HG02970 (cell line): ENCODE measurements around the gene ANTXR1.

Experiments
- ATAC-seq: cut with Tn5 transposase; IDR thresholded peaks from one replicate; pipeline ENCODE4 v1.9.1; 2021; ENCODE audit warnings: mild to moderate bottlenecking, moderate library complexity, moderate number of reproducible peaks; ENCODE audit not compliant: unreplicated experiment, low FRiP score

Gene ANTXR1

DNA sequence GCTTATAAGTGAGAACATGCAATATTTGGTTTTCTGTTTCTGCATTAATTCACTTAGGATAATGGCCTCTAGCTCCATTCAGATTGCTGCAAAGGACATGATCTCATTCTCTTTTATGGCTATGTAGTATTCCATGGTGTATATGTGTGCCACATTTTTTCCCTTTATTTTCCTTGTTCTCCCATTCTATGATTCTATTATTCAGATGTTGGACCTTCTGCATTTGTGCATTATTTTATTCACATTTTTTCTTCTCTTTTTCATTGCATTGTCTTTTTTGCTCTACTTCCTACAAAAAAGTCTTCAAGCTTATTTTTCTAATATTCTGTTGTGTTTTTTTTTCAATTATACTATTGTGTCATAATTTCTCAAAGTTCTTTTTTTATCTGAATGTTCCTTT, 11.1 kb upstream of the ANTXR1 start:
- no peak for ATAC-seq

DNA sequence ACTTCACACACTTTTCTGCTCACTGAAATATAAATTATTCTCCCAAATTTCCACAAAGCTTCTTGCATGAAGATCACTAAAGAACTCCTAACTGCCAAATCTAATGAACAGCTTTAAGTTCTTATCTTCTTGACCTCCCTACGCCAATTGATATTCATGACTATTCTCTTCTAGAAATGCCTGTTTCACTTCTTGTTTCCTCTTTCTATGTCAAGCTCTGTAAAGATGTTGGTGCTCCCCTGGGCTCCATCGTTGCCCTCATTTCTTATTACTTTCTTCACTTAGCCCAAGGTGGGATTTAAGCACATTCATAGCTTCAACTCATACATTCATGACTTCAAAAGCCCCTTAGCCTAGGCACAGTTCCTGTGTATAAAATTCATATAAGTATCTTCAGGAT, 9.2 kb upstream of the ANTXR1 start:
- ATAC-seq: no peak

DNA sequence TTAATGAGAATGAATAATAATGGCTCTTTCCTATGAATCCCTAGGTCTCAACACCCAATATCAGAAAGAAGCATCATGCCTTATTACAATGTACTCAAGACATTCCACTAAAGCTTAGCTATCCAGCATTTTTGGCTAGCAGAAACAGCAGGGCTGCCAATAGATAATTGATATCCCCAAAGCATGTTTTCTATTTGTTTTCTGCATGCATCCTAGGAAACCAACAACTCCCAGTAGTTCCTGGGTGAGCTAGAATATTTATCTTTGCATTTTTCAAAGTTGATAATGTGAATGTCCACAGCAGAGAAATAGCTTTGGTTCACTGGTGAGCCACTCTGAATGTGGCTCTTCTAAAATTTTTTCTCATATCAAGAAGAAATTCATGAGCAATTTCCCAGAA, 5.8 kb upstream of the ANTXR1 start:
- ATAC-seq: no peak

DNA sequence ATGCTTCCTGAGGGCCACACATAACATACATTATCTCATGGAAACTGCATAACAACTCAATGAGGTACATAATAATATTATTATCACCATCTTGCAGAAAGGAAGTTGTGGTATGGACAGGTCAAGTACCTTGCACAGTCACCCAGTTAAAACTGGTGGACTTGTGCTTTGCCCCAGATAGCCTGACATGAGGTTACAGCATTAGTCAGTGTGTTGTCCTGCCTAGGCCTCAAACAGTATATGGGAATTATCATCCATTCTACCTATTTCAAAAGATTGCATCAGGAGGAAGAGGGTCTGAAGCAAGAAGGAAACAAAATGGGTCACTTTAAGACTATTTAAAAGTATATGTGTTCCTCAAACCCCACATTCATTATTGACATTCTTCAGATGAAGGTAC, 5.4 kb upstream of the ANTXR1 start:
- no peak for ATAC-seq

DNA sequence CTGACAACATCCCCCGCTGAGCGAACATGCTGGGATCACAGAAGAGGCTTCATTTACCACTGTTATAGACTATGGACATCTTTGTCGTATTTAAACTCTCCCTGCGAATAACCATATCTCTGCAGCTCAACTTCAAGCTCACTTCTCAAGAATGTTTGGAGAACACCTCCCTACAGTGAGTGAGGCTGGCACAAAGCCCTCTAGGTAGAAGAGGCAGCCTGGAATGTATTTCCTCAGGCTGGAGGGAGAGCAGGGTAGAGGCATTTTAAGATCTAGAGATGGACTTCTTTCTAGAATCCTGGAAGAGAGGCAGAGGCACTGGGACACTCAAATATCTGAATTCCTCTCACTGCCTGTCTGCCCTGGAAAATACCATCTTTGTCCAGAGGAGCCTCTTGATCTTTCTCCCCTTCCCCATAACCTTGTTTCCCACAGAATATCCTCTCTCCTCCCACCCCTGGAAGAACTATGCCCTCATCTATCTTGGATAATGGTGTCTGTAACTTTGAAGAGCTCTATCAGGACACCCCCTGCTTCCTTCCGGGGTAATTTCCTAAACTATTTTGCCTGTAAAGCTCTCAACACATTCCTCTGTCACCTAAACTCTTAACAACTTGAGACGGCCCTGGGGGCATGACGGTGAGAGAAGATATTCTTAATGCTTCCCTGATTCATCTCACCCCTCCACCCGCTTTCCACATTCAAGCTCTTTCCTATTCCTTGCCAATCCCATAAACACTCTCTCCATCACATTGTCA, 2.4 kb upstream of the ANTXR1 start:
- ATAC-seq: no peak

DNA sequence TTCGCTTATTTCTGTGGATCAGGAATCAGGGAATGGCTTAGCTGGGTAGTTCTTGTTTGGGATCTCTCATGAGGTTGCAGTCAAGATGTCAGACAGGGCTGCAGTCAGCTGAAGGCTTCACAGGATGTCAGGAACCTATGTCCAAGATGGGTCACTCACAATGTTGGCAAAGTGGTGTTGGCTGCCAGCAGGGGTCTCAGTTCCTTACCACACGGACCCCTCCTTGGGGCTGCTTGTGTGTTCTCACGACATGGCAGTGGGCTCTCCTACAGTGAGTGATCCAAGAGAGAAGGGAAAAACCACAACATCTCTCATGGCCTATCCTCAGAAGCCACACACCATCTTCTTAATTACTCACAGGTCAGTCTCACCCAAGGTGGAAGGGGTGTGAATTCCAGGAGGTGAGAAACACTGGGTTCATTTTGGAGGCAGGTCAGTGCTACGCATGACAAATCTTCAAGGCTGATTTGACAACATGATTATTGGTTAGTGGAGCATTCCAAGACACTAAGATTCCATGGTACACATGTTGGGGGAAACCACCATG, 1.3 kb upstream of the ANTXR1 start:
- ATAC-seq: no peak

DNA sequence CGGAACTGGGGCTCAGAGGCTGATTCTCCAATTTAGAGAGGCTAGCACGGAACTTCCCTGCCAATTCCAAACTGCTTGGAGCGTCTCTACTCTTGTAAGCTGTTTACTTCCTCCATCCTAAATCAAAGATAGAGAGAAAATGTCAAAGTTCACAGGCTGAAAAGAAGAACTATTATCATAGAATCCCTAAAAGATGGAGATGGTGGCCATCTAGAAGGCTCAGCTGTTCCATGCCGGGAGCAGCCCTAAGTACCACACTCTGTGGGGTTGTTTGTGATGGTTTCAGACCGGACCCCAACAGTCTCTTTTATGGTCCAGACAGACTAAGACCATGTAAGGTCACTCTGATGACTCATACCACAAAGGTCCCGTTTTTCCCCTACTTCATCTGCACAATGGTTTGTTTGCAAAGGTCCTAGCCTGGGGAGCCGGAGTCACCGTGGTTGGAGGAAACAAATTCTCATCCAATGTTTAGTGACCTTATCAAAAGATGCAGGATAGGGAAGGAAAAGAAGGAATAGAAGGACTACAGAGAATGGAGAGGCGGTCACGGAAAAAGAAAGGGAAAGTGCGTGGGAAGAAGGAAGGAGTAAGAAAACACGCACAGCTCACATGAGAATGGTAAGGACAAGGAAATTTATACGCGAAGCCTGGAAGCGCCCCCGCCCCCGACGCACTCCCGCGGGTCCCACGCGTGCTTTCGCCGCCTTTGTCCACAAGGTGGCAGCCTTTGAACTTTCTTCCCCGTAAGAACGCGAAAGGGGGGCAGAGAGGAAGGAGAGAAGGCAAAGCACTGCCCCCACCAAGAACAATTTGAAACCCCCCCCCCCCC, 453 bp upstream of the ANTXR1 start:
- ATAC-seq: no peak

DNA sequence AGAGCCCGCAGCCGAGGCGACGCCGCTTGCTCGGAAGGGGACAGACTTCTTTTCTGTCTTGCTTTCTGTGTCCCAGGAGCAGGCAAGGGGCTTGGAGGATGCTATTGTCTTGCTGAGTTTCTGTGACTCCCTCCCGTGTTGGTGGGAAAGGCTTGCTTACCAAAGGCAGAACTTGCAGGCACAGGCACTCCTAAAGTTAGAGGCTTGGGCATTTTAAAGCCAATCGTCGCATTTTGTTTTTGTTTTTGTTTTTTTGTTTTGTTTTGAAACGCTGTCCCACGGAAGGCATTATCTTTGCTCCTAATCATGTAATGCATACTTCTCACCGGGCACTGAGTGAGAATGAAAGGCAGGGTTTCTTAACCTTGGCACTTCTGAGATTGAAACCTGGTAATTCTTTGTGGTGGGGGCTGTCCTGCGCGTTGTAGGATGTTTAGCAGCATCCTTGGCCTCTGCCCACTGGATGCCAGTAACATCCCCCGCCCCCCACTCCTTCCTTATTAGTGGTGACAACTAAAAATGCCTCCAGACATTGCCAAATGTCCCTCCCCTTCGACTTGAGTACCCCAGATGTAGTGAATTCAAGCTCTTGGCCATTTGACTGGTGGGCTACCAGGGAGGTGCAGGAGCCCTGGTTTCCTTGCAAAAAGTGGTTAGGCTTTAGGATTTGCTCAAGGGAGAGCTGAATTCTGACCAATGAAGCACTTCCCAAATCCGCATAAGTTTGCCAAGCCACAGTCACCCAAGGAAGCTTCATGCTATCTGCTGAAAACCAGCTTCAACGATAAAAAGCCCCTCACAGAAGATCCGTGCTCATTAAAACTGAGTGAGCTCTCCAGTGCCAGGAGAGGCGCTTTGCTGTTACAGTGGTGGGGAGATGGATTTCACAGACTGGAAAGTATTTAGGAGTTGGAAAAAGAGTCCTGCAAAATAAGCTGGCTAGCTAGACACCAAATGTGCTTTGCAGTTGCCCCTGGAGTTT, 1.2 kb downstream of the ANTXR1 start:
- ATAC-seq: no peak

DNA sequence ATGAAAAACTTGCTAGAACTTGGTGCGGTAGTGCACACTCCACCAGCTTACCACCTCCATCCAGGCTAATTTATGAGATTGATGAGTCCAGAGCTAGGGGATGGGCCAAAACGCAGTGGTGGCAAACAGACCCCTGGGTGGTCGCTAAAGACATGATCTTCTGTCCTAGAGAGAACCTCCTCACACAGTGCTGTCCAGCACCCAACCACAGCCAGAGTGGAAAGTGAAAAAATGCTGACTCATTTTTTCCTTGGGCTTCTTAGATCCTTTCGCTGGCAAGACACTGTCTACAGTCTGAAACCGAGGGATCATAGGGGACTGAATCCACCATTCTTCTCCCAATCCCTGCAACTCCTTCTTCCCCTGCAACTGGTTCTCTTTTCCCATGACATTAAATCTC, 4.1 kb downstream of the ANTXR1 start:
- ATAC-seq: no peak

DNA sequence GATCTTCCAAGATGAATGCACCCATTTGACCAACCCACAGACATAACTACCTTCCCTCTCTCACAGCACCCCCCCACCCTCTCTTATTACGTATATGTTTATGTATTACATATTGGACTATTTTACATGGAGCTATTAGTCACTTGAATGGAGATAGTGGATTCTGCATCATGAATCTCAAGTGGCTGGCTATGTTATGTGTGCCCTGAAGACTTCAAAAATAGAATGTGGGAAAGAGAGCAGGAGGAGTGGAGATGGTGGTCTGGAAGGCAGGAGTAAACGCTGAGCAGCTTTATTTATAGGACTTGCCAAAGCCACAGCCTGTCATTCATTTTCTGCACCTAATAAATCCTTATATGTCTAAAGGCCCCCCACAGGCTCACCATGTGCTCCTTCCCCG, 4.9 kb downstream of the ANTXR1 start:
- no peak for ATAC-seq

DNA sequence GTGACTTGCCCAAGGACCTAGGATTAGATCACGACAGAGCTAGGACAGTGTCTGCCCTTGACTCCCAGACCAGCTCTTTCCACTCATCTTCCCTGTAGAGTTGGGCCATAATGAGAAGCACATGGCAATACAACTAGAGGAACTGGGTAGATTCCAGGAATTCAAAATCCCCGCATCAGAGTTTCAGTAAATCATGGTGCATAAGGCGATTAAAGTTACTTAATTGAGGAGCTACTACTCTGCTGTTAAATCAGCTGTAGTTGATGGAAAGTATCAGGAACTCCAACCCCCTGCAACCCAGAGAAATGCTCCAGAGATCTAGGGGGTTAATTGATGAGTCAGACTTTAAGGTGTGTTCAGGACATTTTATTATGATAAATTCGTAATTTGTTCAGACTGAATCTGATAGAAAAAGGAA, 5.7 kb downstream of the ANTXR1 start:
- no peak for ATAC-seq

DNA sequence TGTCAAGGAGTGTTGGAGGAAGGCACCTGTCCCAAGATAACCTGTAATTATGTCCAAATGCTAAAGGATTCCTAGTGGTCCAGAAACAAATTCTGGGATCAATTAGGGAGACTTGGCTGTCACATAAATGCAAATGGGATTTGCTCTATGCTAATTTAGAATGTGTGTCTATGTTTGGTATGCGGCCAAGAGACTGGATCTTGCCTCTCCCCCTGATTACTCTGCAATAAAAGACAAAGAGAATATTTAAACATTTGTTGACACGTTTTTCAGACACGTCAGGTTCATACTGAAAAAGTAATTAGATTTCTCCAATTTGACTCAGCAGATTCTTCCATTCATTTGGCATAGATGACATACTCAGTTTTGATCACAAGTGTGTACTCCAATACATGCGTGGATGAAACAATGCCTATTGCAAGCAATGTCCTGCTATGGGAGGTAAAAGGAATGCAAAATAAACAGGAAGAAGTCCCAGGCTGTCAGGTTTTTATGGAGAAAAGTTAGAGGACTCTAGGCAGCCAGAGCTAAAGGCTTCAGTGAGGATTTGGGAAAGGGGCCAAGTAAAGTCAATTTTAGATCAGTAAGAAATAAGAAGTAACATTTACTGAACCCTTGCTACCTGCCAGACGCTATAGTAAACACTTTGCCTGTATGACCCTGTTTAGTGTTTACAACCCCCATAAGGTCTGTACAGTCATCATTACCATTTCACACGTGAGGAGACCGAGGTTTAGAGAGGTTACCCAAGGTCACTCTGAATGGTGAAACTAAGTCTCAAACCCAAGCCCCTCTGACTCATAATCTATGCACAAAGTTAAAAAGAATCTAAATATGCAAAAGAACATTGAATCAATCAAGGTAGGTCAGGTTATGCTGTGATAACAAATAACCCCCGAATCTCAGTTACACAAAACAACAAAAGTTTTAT, 7.8 kb downstream of the ANTXR1 start:
- no peak for ATAC-seq

DNA sequence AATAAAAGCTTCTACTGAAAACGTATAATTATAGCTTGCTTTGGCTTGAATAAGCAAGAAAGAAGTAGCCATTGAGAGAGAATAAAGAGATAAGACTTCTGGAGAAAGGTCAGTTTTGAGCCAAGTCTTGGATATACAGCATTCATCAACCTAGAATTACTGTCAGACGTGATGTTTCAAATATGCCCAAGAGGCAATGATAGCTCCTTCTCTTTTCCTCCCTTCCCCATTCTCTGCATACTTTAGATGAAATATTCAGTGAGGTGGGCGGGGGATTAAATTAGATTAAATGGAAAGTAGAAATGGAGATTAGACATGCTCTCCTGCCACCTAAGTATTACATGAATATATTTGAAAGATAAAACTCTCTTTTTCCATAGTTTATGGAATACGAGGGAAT, 8.7 kb downstream of the ANTXR1 start:
- ATAC-seq: no peak

DNA sequence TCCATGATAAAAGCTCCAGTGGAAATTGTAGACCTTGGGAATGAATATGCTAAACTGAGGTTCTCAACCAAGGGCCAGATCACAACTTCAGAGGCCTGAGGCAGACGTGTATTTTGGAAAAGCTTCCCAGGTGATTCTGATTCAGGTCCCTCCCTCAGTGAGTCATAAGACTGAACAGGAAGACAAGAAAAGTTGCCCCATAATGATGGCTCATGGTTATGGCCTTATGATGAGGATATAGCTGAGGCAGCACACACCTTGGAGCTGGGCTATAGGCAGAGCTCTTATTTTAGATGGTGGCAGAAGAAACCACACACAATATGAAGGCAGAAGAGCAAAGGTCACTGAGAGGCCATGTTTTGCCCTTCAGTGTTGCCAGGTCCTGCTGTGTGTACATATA, 9.6 kb downstream of the ANTXR1 start:
- no peak for ATAC-seq

DNA sequence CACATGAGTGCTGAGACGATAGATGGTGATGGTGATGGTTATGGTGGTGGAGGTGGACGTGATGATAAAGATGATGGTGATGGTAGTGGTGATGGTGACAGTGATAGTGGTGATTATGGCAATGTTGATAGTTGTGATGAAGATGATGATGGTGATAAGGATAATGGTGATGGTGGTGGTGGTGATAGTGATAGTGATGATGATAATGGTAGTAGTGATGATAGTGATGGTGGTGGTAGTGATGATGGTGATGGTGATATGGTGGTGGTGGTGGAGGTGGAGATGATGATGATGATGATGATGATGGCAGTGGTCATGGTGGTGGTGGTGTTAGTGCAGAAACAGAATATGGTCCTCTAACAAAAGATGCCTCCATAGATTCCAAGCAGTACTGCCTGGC, 10.3 kb downstream of the ANTXR1 start:
- ATAC-seq: no peak

DNA sequence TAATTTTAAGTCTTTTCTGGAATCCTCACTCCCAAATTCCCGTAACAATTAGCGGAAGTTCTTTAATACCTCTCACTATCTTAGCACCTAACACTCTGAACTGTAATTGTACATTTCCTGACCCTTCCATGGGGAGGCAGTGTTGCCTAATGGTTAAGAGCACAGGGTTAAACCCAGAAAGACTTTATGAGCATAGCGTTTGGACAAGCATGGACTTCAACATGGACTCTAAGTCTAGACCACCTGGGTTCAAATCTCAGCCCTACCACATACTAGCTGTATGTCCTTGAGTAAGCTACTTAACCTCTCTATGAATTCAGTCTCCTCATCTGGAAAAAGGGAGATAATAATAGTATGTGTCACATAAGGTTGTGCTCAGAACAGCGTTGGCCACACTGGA, 13.0 kb downstream of the ANTXR1 start:
- ATAC-seq: no peak

DNA sequence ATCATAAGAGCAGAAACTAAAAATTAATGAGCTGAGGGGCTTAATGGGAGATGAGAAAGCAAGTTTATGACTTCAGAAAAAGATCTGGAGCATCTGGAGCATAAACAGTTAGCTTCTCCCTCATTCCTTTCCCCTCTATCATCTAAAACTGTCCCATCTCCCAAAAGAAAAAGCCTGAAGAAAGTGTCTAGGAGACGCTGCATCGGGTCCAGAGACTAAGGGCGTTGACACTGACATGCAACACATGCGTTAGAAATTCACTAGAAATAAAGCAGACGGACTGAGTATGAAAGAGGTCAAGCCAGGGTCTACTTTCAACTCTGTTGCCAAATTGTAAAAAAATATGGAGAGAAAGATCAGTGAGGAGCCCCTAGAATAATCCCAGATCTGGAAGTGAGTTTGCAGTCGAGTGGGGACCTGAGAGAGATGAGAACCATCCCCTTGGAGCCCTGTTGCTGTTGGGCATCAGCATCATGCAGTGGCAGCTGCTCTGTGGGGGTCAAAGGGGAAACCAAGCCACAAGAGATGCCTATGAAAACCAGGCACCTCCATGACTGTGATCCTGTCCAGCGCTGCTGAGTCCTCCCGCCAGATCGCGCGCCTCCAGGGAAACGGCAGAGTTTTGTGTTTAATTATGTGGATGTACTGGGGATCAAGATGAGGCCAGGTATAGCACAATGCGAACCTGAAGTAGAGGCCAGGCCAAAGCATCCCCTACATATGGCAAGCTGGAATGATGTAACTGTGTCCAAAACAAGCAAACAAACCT, 13.9 kb downstream of the ANTXR1 start:
- ATAC-seq: no peak

DNA sequence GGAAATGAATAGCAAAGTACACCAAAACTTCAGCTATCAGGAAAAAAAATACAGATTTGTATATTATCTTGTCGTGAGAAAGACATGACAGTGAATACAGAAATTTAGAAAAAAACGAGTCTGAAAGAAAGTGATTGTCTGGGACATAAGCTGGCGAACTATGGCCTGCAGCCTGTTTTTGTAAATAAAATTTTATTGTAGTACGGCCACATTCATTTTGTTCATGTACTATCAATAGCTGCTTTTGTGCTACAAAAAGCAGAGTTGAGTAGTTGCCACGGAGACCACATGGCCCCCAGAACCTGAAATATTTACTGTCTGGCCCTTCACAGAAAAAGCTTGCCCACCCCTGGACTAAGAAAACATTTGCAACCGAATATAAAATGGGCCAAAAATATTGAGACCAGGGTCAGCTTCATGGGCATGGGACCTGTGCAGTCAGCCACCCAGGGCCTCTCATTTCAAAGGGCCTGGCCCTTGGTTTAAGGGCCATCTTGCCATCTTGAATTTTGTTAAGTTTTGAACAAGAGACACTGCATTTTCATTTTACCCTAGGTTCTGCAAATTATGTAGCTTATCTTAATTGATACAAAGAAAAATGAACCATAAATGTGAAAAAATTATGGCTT, 17.9 kb downstream of the ANTXR1 start:
- no peak for ATAC-seq
